ENCODE results near the gene NSMF.
"Not testable (repeated sequence)": the region's sequence is repeated elsewhere in the genome, so short reads cannot be mapped to it uniquely, and the experiment has no call there.

NSMF gene

DNA sequence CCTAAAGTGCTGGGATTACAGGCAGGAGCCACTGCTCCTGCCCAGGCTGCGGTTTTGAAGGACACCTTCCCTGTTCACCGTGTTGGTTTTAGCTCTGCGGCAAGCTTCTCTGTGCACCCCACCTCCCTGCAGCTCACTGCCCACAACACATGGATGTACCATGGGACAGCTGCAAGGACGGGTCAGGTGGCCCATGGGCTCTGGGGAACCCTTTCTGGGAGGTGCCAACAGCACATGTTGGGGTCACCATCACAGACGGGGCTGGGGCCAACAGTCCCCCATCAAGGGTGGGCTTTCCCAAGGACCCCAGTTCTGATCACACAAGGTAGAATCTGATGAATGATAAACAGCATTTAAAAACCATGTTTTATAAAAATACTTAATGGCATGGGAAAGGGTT, 43.7 kb downstream of the NSMF start:
- no peak for DNase-seq (ENCODE audit: low spot score)

GRCh38 chr9:137412431-137412830, 46.7 kb downstream of the NSMF start:
- no peak for DNase-seq (ENCODE audit: low spot score)

DNA sequence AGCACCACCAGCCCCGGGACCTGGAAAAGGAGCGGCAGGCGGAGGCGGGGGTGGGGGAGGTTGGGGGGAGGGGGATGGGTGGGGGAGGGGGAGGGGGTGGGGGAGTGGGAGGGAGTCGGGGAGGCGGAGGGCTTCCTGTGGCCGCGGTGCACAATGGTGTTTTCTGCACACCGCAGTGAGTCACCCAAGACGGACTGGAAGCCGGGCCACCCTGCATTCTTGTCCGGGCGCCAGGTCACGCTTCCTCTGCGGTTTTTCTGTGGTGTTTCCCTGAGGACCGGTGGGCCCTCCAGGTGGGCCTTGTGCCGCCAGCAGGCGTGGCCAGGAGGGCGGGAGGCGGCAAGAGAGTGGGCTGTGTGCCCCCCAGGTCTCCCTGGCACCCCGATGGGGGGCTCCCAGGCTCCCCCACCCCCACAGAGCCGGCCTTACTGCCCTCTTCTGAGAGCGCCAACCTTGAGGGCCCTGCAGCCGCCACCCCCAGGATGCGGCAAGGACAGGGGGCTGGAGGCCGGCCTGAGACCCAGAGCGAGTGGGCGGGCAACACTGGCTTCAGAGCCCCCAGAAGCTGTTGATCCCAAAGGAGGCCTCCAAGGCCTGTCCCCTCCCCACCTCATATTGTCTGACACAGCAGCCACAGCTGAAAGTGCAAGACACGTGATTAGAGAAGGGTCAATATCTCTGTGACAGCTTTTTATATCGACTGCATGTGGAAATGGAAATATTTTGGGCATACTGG, 47.3 kb downstream of the NSMF start:
- DNase-seq (ENCODE audit: low spot score), result peak; percentile 78

- no peak for DNase-seq (ENCODE audit: low spot score)
Measured at GRCh38 chr9:137411260-137411644, 47.9 kb downstream of the NSMF start.

GRCh38 chr9:137410891-137411249, 48.3 kb downstream of the NSMF start:
- DNase-seq (ENCODE audit: low spot score), result no peak

GRCh38 chr9:137410236-137410890, 48.8 kb downstream of the NSMF start:
- not testable (repeated sequence) for DNase-seq (ENCODE audit: low spot score)

DNA sequence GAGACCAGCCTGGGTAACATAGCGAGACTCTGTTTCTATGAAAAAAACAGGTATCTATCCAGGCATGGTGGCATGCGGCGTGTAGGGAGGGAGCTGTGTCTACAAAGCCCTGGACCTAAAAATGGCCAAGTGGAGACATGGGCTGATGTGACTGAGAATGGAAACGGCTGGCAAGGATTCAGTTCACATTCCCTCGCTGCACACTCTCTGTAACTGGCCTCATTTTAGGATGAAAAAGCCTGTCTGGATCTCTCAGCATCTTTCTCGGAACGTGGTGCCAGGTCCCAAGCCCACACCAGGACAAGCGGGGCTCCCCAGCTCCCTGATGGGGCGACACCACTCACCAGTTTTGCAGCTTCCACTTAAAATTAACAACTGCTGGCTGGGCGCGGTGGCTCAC, 49.6 kb downstream of the NSMF start:
- no peak for DNase-seq (ENCODE audit: low spot score)

DNA sequence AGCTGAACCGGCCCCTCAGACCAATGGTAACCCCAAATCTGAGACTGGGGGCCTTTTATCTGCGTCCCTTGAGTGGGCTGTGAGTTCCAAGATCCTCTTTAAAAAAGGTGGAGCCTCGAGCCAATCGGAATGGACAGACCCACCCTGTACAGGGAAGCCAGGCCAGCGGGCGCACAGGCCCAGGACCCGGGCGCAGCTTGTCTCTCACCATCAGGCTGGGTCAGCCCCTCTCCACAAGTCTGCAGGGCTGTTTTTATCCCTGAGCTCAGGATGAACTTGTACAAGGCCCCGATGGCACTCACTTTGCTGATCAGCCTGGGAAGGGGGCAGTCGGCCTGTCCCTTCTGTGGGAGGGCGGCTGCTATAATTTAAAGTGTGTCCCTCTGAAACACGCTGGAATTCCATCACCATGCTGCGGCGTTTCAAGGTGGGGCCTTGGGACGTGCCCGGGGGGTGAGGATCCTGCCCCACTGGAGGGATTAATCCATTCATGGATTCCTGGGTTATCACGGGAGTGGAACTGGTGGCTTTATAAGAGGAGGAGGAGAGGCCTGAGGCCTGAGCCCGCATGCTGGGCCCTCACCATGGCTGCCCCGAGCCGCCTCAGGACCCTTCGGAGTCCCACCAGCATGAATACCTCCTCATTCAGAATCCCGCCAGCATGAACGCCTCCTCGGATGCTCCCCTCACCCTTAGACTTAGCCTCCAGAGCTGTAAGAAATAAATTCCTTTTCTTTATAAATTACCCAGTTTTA, 50.3 kb downstream of the NSMF start:
- DNase-seq (ENCODE audit: low spot score), result no peak

GRCh38 chr9:137407590-137408300, 51.4 kb downstream of the NSMF start:
- no peak for DNase-seq (ENCODE audit: low spot score)

GRCh38 chr9:137406876-137407589, 52.1 kb downstream of the NSMF start:
- DNase-seq (ENCODE audit: low spot score), result peak; percentile 80

DNA sequence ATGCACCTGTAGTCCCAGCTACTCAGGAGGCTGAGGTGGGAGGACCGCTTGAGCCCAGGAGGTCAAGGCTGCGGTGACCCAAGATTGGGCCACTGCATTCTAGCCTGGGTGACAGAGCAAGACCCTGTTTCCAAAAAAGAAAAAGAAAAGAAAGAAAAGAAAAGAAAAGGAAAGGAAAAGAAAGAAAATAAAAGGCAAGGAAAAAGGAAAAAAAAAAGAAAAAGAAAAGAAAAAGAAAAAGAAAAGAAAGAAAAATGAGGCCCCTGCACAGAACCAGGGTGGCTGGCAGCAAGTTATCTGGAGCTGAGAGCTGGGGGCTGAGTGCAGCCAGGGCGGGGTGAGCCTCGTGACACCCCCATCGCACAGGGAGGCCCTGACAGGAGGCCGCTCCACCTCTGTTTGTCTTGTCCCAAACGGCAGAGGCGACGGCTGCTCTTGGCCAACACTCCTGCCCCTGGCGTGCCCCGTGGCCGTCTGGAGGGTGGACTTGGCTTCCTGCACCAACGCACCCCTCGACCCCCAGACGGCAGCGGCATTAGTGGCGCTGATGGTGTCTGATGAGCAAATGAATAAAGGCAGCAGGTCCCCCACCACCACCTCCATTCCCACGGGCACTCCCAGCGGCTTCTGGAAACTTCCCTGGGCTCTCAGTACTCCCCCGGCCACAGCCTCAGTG, 52.9 kb downstream of the NSMF start:
- no peak for DNase-seq (ENCODE audit: low spot score)

GRCh38 chr9:137405677-137406081, 53.5 kb downstream of the NSMF start:
- no peak for DNase-seq (ENCODE audit: low spot score)

GRCh38 chr9:137404961-137405567, 54.1 kb downstream of the NSMF start:
- DNase-seq (ENCODE audit: low spot score), result no peak

- no peak for DNase-seq (ENCODE audit: low spot score)
Measured at GRCh38 chr9:137403269-137403668, 55.9 kb downstream of the NSMF start.

- no peak for DNase-seq (ENCODE audit: low spot score)
Measured at GRCh38 chr9:137402746-137403145, 56.4 kb downstream of the NSMF start.

GRCh38 chr9:137398561-137399468, 60.3 kb downstream of the NSMF start:
- no peak for DNase-seq (ENCODE audit: low spot score)

- no peak for DNase-seq (ENCODE audit: low spot score)
Measured at GRCh38 chr9:137397675-137398423, 61.3 kb downstream of the NSMF start.

Data from AG08395 (cell line).